Non-pigmented ciliary epithelial cell (primary cell): ENCODE data around the gene PIP4P1.
A peak's percentile ranks its signal among the peaks of the same experiment; 100 is the strongest.

Source experiments
- DNase-seq: peaks from one replicate; pipeline ENCODE4 v3.0.0-alpha.2; 2010; ENCODE audit warnings: low read depth

Gene PIP4P1

DNA sequence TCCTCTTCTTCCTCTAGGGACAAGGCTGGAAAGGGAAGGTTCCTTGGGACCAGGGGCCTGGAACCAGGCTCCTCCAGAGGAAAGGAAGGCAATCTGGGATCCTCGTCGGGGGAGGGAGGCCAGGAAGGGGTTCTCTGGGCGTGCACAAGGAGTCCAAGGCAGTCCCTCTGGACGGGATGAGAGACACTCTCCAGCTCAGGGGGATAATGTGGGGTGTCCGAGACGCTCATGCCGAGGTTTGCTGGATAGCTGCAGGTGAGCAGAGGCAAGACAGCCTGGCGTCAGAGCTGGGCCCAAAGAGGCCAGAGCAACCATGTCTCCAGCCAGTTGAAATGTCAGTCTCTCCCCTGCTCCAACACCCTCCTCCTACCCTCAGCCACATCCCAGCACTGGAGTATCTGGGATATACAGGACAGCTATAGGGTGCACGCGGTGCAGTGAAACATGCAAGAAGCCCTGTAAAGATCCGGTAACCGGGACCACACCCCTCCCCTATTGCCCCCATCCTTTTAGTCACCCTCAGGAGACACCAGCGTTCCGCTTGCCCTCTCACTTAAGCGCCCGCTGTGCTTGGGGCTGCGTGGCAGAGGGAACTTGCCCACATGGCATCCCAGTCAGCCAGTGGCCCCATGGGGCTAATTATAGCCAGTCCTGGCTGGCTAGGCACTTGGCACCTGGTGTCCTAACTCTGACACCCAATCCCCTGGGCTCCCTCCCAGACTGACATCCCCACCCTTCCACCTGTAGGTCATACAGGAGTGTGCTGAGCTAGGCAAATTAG, 25.5 kb downstream of the PIP4P1 start, which contains the start of gene KLHL33:
KLHL33 (minus strand) TSS at position 585 of the 781 bp plus-strand sequence; CDS start at position 230, 355 bp downstream.
- DNase-seq, result no peak

GRCh38 chr14:20434701-20435581, 26.3 kb downstream of the PIP4P1 start:
- no peak for DNase-seq

- no peak for DNase-seq
Measured at GRCh38 chr14:20429801-20430669, 31.2 kb downstream of the PIP4P1 start.

DNA sequence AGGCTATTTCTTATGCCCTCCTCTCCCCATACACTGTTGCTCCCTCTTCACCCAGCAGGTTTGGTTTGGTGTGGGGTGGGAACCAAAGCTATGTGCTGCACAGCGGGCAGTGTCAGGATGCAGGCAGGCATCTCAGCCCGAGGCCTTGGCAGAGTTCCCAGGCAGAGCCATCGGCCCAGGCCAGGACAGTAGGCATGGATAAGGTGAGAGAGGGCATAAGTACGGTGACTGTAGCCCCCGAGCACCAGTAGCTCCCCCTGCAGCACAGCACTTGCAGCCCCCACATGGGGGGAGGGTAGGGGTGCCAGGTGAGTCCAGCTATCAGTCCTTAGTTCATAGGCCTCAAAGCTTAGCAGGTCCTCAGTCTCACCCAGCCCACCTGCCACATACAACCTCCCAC, 32.4 kb downstream of the PIP4P1 start:
- DNase-seq, result no peak

DNA sequence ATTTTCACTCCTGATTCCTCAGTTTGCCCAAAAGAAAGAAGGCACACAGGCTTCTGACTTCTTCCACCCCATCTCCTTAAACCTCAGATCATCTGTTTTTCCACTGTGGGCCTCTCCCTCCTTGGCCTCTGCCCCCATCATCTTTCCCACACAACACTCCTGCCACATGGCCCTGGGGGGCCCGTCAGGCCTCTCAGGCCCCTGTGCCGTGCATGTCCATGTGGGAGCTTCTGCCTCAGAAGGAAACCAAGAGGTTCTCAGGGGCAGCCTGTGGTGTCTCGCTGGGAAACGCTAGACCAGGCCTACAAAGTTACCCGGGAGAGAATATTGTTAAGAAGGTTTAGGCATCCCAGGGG, 33.2 kb downstream of the PIP4P1 start:
- DNase-seq, result no peak

DNA sequence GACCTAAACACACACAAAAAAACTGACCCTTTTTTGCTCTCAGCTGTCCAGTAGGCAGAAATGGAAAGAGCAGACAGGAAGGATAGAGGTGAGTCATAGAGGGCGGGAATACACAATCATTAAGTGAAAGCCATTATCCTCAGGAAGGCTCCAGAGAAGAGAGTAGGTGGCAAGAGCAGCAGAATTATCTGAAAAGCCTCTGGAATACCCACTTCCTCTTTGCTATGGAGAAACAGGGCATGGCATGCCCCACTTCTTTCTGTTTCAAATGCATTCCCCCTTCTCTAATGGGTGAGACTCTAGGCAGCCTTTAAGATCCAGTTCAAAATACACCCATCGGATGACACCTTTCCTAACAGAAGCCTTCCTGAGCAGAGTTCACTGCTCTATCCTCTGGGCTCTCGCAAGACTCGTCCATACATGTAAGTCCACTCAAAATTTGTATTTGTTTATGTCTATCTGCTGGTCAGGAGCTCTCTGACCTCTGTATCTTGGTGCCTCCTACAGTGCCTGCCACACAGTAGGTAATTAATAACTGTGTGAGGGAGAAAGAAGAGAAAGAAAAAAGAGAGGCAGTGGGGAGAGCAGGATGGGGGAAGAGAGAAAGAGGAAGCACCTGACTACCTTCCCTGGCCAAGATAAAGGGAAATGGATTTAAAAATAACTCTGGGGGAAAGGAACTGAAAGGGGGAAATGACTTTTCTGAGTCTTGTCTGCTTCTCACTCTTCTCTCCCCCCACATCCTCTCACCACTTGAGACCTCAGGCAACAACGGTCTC, 33.8 kb downstream of the PIP4P1 start:
- peak; percentile 36 for DNase-seq

DNA sequence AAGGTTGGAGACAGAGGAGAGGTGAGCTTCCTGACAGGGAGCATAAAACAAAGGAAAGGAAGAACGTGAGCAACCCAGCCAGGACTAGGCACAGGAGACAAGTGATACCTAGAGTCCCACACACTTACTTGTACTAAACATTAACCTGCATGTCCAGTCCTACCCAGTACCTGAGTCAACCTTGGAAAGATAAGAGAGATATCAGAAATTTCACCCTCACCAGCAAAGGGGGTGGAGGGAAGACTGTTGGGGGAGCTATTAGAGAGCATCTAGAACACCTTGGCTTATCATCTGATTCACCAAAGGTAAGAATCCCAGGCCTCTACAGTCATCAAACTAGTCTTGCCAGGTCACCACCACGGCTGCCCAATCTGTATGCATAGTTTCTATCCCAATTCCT, 36.4 kb downstream of the PIP4P1 start:
- no peak for DNase-seq

DNA sequence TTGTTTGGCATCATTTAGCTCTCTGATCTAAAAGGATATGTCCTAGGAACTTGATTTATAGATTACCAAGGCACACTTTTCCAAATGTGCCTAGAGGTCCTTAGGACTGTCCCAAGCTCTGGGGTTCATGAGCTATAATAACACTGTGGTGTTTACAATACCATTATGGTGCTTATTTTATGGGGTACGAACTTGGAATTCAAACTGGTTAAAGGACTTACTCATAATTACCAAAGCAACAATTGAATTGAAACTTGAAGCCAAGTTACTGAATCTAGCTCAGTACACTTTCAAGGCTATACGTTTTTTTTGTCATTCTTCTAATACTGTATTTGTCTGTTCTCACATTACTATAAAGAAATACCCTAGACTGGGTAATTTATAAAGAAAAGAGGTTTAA, 38.3 kb downstream of the PIP4P1 start:
- DNase-seq, result no peak

GRCh38 chr14:20421267-20421666, 40.0 kb downstream of the PIP4P1 start:
- DNase-seq, result no peak

DNA sequence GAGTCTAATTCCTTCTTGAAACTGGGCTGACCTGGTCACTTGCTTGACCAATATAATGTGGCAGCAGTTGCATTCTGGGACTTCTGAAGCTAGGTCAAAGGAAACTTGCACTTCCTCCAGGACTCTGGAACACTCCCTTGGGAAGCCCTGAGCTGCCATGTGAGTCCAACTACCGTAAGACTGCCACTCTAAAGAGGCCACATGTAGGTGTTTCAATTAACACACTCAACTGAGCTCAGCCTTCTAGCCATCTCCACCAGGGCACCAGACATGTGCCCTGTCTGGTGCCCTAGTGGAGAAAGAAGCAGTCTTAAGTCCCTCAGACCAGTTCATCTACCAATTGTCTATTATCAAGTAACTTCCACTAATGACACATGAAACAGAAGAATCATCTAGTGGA, 41.8 kb downstream of the PIP4P1 start:
- DNase-seq, result no peak

DNA sequence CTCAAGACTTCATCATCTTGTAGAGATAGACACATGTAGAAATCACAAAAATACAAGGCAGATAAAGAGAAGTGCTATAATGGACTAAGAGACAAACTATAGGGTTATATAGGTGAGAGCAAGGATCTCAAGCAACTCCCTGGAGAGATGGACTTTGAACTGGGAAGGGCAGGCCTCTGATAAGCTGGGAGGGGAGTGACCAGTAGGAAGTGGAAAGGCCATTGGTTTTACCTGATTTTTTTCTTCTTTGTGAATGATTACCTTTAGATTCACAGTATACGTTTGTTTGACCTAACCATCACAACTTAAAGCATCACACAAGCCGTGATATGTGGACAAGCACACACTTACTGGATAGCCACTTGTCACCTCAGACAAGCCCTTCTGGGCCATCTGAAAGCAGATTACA, 42.7 kb downstream of the PIP4P1 start:
- no peak for DNase-seq

- DNase-seq, result no peak
Measured at GRCh38 chr14:20417250-20418186, 43.7 kb downstream of the PIP4P1 start.

GRCh38 chr14:20416223-20416622, 45.0 kb downstream of the PIP4P1 start:
- no peak for DNase-seq

- DNase-seq, result no peak
Measured at GRCh38 chr14:20415782-20416206, 45.4 kb downstream of the PIP4P1 start.

DNA sequence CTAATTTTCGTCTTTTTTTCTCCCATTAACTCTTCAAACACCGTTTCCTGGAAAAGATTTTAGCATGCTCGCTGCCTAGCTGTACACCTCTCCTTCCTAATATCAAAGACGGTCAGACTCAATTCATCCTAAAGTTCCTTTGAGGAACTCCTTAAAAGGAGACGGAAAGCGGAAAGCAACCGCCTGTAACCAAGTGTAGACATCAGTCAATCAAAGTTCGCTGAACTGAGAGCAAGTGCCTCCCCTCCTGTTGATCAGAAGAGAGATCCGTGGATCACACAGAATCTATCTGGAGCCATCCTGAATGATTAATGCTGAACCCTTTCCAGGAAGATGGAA, 47.5 kb downstream of the PIP4P1 start:
- no peak for DNase-seq

DNA sequence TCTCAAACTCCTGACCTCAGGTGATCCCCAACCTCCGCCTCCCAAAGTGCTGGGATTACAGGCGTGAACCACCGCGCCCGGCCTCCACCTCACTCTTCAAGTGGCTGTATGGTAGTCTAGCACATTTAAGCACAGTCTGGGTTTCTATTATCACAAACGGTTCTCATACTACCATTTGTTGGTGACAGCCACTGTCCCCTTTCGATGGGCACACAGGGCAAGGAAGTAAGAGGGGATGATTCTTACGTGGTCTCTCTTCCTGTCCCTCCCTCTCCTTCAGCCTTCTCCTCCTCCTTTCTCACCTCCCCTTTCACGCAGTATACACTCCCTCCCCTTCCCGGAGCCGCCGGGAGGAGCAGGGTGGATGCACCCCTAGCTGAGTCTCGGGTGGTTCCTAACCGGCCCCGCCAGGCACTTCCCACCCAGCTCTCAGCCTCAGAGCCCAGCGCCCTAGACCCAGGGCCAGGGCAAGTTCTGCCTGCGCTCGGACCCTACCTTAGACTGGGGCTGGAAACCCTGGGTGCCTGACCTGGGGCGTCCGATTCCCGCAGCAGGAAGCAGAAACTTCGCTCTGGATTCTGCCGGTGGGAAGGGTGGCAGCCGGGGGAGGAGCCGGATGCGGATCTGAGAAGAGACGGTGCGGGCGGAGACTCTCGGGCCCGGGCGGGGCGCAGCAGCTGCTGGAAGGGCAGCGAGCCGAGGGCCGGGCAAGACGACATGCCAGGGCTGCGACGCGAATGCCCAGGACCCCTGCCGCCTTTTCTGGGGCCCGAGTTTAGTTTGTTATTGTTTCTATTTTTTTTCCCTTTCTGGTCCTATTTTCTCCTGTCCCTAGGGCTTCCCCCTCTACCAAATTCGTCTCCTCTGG, 48.1 kb downstream of the PIP4P1 start, which contains the start of gene TEP1:
TEP1 (minus strand) TSS at position 626 of the 868 bp plus-strand sequence. CDS start 5,062 bp downstream, outside the sequence.
- DNase-seq, result peak; percentile 32

DNA sequence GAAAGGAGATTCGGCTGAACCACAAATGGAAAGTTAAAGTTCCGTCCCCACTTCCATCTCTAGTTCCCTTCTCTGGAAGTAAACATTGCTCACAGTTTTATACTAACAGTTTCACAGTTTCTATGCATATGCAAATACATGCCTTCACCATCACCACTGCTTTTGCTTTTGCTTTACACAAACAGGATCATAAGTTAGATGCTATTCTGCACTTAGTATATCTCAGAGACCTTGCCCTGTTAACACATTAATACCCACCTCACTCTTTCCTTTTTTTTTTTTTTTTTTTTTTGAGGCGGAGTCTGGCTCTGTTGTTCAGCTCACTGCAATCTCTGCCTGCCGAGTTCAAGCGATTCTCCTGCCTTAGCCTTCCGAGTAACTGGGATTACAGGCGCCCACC, 48.8 kb downstream of the PIP4P1 start:
- DNase-seq, result no peak

DNA sequence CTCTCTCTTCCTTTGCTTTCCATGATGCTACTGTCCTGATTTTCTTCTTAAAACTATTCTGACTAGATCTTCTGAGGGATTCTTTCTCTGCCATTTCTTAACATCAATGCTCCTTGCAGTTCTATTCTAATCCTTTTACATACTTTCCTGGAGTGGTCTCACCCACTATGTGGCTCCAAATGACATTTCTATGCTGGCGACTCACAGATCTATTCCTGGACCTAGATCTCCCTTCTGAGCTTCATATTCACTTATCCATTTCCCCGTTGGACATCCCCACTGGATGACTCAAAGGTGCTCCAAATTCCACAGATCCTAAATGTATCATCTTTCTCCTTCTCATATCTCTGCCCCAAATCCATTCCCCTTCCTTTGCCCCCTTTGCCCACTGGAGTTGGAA, 52.0 kb downstream of the PIP4P1 start:
- peak; percentile 11 for DNase-seq
